WTC11 (cell line): ENCODE measurements around the gene DTX1. TPM values are rescaled to one million over a fixed set of nuclear protein-coding genes. Genes with fewer than 3 reads are reported as not detected.
A peak's percentile ranks its signal among the peaks of the same experiment; 100 is the strongest.

Source experiments
- CREM ChIP-seq: sonication (generic); formaldehyde crosslinking; IDR thresholded peaks from 2 replicates; pipeline ENCODE4 v1.8.1; 2022; ENCODE audit warnings: mild to moderate bottlenecking, missing genetic modification reagents, moderate library complexity
- CTCF ChIP-seq: fragments of 200-600 bp; IDR thresholded peaks from 2 replicates; pipeline ENCODE4 v1.8.0; 2022; ENCODE audit warnings: antibody characterized with exemption
- FOXJ3 ChIP-seq: sonication (generic); formaldehyde crosslinking; IDR thresholded peaks from 2 replicates; pipeline ENCODE4 v1.9.0; 2021; ENCODE audit warnings: missing genetic modification reagents, mild to moderate bottlenecking, borderline replicate concordance
- FOXP1 ChIP-seq: sonication (generic); formaldehyde crosslinking; IDR thresholded peaks from 2 replicates; pipeline ENCODE4 v1.8.0; 2022; ENCODE audit warnings: missing genetic modification reagents, mild to moderate bottlenecking, moderate library complexity, borderline replicate concordance
- GRHL2 ChIP-seq: fragments of 250-450 bp; sonication (Bioruptor Pico); IDR thresholded peaks from 2 replicates; pipeline ENCODE4 v1.8.0; 2022; ENCODE audit warnings: mild to moderate bottlenecking, moderate library complexity; ENCODE audit not compliant: insufficient replicate concordance, severe bottlenecking
- GTF2I ChIP-seq: fragments of 250-450 bp; sonication (Bioruptor Pico); conservative IDR thresholded peaks from 2 replicates; pipeline ENCODE4 v1.4.0; 2021; ENCODE audit warnings: mild to moderate bottlenecking
- JUN ChIP-seq: sonication (generic); formaldehyde crosslinking; IDR thresholded peaks from 2 replicates; pipeline ENCODE4 v1.8.0; 2023; ENCODE audit warnings: mild to moderate bottlenecking, missing genetic modification reagents
- MAX ChIP-seq: sonication (generic); formaldehyde crosslinking; IDR thresholded peaks from 2 replicates; pipeline ENCODE4 v1.8.0; 2022; ENCODE audit warnings: mild to moderate bottlenecking, missing genetic modification reagents
- NFE2L1 ChIP-seq: sonication (generic); formaldehyde crosslinking; IDR thresholded peaks from 2 replicates; pipeline ENCODE4 v1.8.1; 2023; ENCODE audit warnings: missing genetic modification reagents
- OVOL2 ChIP-seq: fragments of 250-450 bp; sonication (Bioruptor Pico); IDR thresholded peaks from 2 replicates; pipeline ENCODE4 v1.9.0; 2021; ENCODE audit warnings: mild to moderate bottlenecking, borderline replicate concordance
- PRRX2 ChIP-seq: fragments of 250-450 bp; sonication (Bioruptor Pico); IDR thresholded peaks from 2 replicates; pipeline ENCODE4 v1.8.0; 2021; ENCODE audit warnings: mild to moderate bottlenecking
- SOX15 ChIP-seq: fragments of 250-450 bp; sonication (Bioruptor Pico); IDR thresholded peaks from 2 replicates; pipeline ENCODE4 v1.9.0; 2021; ENCODE audit warnings: mild to moderate bottlenecking
- SP1 ChIP-seq: sonication (generic); formaldehyde crosslinking; conservative IDR thresholded peaks from 2 replicates; pipeline ENCODE4 v1.8.1; 2022; ENCODE audit warnings: missing genetic modification reagents
- TEAD4 ChIP-seq: sonication (generic); formaldehyde crosslinking; IDR thresholded peaks from 2 replicates; pipeline ENCODE4 v1.8.0; 2022; ENCODE audit warnings: mild to moderate bottlenecking, missing genetic modification reagents
- USF1 ChIP-seq: sonication (generic); formaldehyde crosslinking; IDR thresholded peaks from 2 replicates; pipeline ENCODE4 v1.8.0; 2022; ENCODE audit warnings: mild to moderate bottlenecking, missing genetic modification reagents
- USF2 ChIP-seq: sonication (generic); formaldehyde crosslinking; IDR thresholded peaks from 2 replicates; pipeline ENCODE4 v1.8.1; 2023; ENCODE audit warnings: mild to moderate bottlenecking, missing genetic modification reagents, moderate library complexity
- ZNF423 ChIP-seq: fragments of 250-450 bp; sonication (Bioruptor Pico); IDR thresholded peaks from 2 replicates; pipeline ENCODE4 v2.1.2; 2022; ENCODE audit warnings: mild to moderate bottlenecking, moderate library complexity
- ZNF512 ChIP-seq: sonication (generic); formaldehyde crosslinking; IDR thresholded peaks from 2 replicates; pipeline ENCODE4 v1.8.1; 2022; ENCODE audit warnings: missing genetic modification reagents, borderline replicate concordance
- total RNA-seq: library from RNA; stranded (reverse); gene quantifications from 3 replicates; pipeline ENCODE4 v1.2.3, GENCODE V29; 2021
- TF ChIP-seq, protein P1 (sequence below): fragments of 250-450 bp; sonication (Bioruptor Pico); IDR thresholded peaks from 2 replicates; pipeline ENCODE4 v1.8.0; 2021; ENCODE audit warnings: mild to moderate bottlenecking
- TF ChIP-seq, protein P2 (sequence below): sonication (generic); formaldehyde crosslinking; conservative IDR thresholded peaks from 2 replicates; pipeline ENCODE4 v1.8.1; 2022; ENCODE audit warnings: mild to moderate bottlenecking, missing genetic modification reagents
- TF ChIP-seq, protein P3 (sequence below): fragments of 250-450 bp; sonication (Bioruptor Pico); IDR thresholded peaks from 2 replicates; pipeline ENCODE4 v1.9.0; 2021; ENCODE audit warnings: mild to moderate bottlenecking, borderline replicate concordance

Gene DTX1
- total RNA-seq, 1 experiment from 2014 or later = 6.2 TPM

- TF ChIP-seq CREM (no peak), SP1 (CRISPR knock-in tag) (peak; percentile 85), FOXJ3 (CRISPR knock-in tag) (no peak), CTCF (peak; percentile 81), MAX (CRISPR knock-in tag) (peak; percentile 75), ZNF423 (peak; percentile 34; the same call in 1 of the 2 replicates), GTF2I (CRISPR knock-in tag) (no peak), JUN (CRISPR knock-in tag) (no peak), PRRX2 (no peak), OVOL2 (no peak), GRHL2 (no peak), USF2 (CRISPR knock-in tag) (peak; percentile 71), SOX15 (CRISPR knock-in tag) (no peak), FOXP1 (peak; percentile 16; the same call in 1 of the 2 replicates), TEAD4 (CRISPR knock-in tag) (no peak), ZNF512 (CRISPR knock-in tag) (no peak), USF1 (CRISPR knock-in tag) (peak; percentile 71; the same call in 1 of the 2 replicates), NFE2L1 (CRISPR knock-in tag) (no peak)
- TF ChIP-seq, protein P1, sequence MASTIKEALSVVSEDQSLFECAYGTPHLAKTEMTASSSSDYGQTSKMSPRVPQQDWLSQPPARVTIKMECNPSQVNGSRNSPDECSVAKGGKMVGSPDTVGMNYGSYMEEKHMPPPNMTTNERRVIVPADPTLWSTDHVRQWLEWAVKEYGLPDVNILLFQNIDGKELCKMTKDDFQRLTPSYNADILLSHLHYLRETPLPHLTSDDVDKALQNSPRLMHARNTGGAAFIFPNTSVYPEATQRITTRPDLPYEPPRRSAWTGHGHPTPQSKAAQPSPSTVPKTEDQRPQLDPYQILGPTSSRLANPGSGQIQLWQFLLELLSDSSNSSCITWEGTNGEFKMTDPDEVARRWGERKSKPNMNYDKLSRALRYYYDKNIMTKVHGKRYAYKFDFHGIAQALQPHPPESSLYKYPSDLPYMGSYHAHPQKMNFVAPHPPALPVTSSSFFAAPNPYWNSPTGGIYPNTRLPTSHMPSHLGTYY (CRISPR knock-in tag) = no peak
- TF ChIP-seq, protein P2, sequence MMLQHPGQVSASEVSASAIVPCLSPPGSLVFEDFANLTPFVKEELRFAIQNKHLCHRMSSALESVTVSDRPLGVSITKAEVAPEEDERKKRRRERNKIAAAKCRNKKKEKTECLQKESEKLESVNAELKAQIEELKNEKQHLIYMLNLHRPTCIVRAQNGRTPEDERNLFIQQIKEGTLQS (CRISPR knock-in tag) = no peak
- TF ChIP-seq, protein P3, sequence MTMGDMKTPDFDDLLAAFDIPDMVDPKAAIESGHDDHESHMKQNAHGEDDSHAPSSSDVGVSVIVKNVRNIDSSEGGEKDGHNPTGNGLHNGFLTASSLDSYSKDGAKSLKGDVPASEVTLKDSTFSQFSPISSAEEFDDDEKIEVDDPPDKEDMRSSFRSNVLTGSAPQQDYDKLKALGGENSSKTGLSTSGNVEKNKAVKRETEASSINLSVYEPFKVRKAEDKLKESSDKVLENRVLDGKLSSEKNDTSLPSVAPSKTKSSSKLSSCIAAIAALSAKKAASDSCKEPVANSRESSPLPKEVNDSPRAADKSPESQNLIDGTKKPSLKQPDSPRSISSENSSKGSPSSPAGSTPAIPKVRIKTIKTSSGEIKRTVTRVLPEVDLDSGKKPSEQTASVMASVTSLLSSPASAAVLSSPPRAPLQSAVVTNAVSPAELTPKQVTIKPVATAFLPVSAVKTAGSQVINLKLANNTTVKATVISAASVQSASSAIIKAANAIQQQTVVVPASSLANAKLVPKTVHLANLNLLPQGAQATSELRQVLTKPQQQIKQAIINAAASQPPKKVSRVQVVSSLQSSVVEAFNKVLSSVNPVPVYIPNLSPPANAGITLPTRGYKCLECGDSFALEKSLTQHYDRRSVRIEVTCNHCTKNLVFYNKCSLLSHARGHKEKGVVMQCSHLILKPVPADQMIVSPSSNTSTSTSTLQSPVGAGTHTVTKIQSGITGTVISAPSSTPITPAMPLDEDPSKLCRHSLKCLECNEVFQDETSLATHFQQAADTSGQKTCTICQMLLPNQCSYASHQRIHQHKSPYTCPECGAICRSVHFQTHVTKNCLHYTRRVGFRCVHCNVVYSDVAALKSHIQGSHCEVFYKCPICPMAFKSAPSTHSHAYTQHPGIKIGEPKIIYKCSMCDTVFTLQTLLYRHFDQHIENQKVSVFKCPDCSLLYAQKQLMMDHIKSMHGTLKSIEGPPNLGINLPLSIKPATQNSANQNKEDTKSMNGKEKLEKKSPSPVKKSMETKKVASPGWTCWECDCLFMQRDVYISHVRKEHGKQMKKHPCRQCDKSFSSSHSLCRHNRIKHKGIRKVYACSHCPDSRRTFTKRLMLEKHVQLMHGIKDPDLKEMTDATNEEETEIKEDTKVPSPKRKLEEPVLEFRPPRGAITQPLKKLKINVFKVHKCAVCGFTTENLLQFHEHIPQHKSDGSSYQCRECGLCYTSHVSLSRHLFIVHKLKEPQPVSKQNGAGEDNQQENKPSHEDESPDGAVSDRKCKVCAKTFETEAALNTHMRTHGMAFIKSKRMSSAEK (CRISPR knock-in tag) = no peak
- TF ChIP-seq, all 79 proteins: peak for 12
Measured at GRCh38 chr12:113135178-113136127, 78.9 kb downstream of the DTX1 start, which contains the start of gene RASAL1 (continued).
